Measurements from ENCODE around the gene SLC34A1.

Gene SLC34A1

GRCh38 chr5:177447611-177448243 lies 63.5 kb downstream of the SLC34A1 start:
- DNase-seq = no peak

Data from OCI-M1 (cell line).